Measurements from ENCODE around the gene CCDC77.
"Not testable (repeated sequence)": the region's sequence is repeated elsewhere in the genome, so short reads cannot be mapped to it uniquely, and the experiment has no call there.

The CCDC77 gene

DNA sequence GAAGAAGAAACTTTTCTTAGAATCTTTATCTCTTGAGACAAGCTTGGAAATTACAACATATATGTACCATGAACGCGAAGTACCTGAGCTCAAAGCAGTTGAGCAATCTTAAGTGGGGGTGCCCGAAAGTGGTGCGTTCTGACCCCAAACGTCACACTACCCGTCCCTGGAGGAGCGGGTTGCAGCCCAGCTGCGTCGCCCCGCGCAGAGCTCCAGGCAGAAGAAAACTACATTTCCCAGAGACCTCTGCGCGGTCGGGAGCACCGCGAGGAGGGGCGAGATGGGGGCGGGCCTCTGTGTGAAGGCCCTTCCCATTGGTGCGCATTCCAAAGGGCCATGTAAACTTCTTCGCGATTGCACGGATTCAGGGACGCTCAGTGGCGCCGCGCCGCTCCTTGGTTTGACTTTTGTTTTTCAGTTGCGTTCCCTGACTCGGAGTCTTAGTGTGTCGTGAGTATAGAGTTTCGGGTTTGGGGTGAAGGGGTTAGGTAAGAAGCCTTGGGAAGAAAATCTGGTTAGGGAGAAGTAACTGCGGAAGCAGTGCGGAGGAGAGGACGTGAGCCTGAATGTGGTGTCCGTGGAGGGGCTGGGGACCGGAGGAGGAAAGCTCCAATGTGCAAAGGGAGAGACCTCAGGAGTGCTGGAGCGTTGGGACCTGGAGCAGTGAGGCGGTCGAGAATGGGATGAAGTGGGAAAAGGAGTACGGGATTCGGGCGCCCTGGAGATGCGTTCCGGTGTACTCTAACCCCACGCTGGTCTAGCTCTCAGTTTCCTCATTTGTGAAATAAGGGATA, at the start of gene CCDC77:
Gene CCDC77 (plus strand): TSS at position 410 of the 794 bp plus-strand sequence. CDS start 7,740 bp downstream, outside the sequence.
- Histone ChIP-seq H3K4me3 (ENCODE audit: low read length in 2 of 2) (peak within 1 kb of the TSS; percentile 91 to 95), H3K36me3 (ENCODE audit: control insufficient read depth in 2 of 2, insufficient read depth in 2 of 2, low read length in 2 of 2) (no peaks in the 10 kb centered on the region), H3K9me3 (ENCODE audit: control insufficient read depth in 2 of 2, low read length in 2 of 2) (no peaks in the 10 kb centered on the region), H3K27ac (ENCODE audit: low read length) (peak within 1 kb of the TSS; percentile 67), H3K27me3 (ENCODE audit: control insufficient read depth in 1 of 2, insufficient read depth in 2 of 2, low read length in 2 of 2) (no peaks in the 10 kb centered on the region), H3K4me1 (ENCODE audit: control insufficient read depth, insufficient read depth, low read length) (peaks cover 9% of the 10 kb centered on the region), H3K9ac (ENCODE audit: low read length in 2 of 2) (peak within 1 kb of the TSS; percentile 84 to 88)

DNA sequence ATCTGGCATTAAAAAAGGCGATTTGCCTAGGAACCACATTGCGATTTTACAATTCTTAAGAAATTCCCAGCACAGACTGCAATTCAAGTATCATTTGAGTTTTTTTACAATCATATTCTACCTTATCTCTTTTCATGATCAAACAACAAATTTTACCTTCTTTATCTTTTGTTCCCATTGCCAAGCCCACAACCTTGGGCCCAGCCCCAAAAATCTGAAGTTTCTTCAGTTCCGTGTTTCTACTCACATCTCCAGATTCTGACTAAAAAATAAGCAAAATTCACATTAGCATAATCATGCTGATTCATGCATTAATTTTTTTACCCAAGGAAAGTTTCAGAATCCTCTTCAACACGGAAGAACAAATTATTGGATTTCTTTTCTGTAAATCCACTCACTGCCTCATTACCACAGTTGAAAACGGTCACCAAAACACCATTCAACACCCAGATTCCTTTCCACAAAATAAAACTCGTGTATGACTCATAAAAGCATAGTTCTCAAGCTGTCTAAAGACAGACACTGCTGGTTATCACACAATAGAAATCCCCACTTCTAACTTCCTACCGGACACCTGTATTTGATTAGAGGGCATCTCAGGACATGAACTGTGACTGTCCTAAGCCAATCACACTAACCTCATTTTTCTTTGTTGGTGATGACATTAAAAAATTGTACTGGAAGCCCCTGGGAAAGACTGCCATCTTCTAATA, 45.0 kb upstream of the CCDC77 start:
- Histone ChIP-seq H3K4me3 (ENCODE audit: low read length in 2 of 2) (no peak overlapping the region), H3K27ac (ENCODE audit: low read length) (no peak overlapping the region), H3K9ac (ENCODE audit: low read length in 2 of 2) (no peak overlapping the region), H3K4me1 (ENCODE audit: control insufficient read depth, insufficient read depth, low read length) (no peaks in the 10 kb centered on the region), H3K9me3 (ENCODE audit: control insufficient read depth in 2 of 2, low read length in 2 of 2) (no peaks in the 10 kb centered on the region), H3K27me3 (ENCODE audit: control insufficient read depth in 1 of 2, insufficient read depth in 2 of 2, low read length in 2 of 2) (no peaks in the 10 kb centered on the region), H3K36me3 (ENCODE audit: control insufficient read depth in 2 of 2, insufficient read depth in 2 of 2, low read length in 2 of 2) (peaks cover 25 to 31% of the 10 kb centered on the region in 2 donors)

DNA sequence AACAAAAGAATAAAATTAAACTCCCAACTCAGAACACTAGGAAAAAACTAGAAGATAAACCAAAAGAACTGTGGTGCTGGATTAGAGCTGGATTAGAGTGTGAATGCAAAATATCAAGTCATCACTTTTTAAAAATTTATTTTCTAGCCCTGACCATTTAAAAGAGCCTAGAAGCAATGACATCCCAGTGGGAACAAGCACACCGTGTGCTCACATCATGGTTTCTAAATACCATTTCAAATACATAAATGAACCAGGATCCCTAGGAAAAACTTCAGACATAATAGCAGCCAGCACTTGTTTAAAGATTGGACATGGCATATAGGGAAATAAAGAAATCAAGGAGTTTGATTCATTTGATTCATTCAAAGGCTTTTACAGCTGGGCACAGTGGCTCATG, 42.4 kb upstream of the CCDC77 start:
- Histone ChIP-seq H3K4me3 (ENCODE audit: low read length in 2 of 2) (no peak overlapping the region), H3K36me3 (ENCODE audit: control insufficient read depth in 2 of 2, insufficient read depth in 2 of 2, low read length in 2 of 2) (peaks cover 30 to 33% of the 10 kb centered on the region in 2 donors), H3K4me1 (ENCODE audit: control insufficient read depth, insufficient read depth, low read length) (no peaks in the 10 kb centered on the region)

DNA sequence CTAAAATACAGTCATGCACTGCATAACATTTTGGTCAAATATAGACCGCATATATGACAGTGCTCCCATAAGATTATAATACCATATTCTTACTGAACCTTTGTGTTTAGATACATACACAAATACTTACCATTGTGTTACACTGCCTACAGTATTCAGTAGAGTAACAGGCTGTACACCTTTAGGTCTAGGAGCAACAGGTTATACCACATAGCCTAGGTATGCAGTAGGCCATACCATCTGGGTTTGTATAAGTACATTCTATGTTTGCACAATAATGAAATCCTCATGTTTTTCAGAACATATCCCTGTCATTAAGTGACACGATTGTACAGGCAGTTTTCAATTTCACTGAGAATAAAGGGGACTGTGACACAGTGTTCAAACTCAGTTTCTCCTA, 34.6 kb upstream of the CCDC77 start:
- Histone ChIP-seq H3K9ac (ENCODE audit: low read length in 2 of 2) (no peak overlapping the region), H3K36me3 (ENCODE audit: control insufficient read depth in 2 of 2, insufficient read depth in 2 of 2, low read length in 2 of 2) (peaks cover 34 to 38% of the 10 kb centered on the region in 2 donors), H3K27me3 (ENCODE audit: control insufficient read depth in 1 of 2, insufficient read depth in 2 of 2, low read length in 2 of 2) (no peaks in the 10 kb centered on the region), H3K27ac (ENCODE audit: low read length) (no peak overlapping the region), H3K4me3 (ENCODE audit: low read length in 2 of 2) (no peak overlapping the region), H3K4me1 (ENCODE audit: control insufficient read depth, insufficient read depth, low read length) (no peaks in the 10 kb centered on the region), H3K9me3 (ENCODE audit: control insufficient read depth in 2 of 2, low read length in 2 of 2) (peaks cover 3 to 7% of the 10 kb centered on the region in 2 donors)

More for the DNA sequence above, 42.4 kb upstream of the CCDC77 start:
- Histone ChIP-seq H3K9me3 (ENCODE audit: control insufficient read depth in 2 of 2, low read length in 2 of 2) (no peaks in the 10 kb centered on the region), H3K27ac (ENCODE audit: low read length) (no peak overlapping the region), H3K27me3 (ENCODE audit: control insufficient read depth in 1 of 2, insufficient read depth in 2 of 2, low read length in 2 of 2) (no peaks in the 10 kb centered on the region), H3K9ac (ENCODE audit: low read length in 2 of 2) (no peak overlapping the region)

DNA sequence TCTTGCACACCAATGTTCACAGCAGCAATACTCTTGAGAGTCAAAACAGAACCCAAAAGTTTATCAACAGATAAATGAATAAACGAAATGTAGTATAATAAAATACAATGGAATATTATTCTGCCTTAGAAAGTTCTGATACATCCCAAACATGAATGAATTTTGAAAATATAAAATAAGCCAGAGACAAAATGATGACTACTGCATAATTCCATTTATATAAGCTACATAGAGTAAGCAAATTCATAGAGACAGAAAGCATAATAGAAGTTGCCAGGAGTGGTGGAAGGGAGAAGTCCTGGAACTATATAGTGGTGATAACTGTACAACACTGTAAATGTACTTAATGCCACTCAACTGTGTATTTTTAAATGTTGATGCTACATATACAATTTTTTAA, 33.5 kb upstream of the CCDC77 start:
- Histone ChIP-seq H3K36me3 (ENCODE audit: control insufficient read depth in 2 of 2, insufficient read depth in 2 of 2, low read length in 2 of 2) (peaks cover 24 to 29% of the 10 kb centered on the region in 2 donors), H3K4me1 (ENCODE audit: control insufficient read depth, insufficient read depth, low read length) (no peaks in the 10 kb centered on the region)

DNA sequence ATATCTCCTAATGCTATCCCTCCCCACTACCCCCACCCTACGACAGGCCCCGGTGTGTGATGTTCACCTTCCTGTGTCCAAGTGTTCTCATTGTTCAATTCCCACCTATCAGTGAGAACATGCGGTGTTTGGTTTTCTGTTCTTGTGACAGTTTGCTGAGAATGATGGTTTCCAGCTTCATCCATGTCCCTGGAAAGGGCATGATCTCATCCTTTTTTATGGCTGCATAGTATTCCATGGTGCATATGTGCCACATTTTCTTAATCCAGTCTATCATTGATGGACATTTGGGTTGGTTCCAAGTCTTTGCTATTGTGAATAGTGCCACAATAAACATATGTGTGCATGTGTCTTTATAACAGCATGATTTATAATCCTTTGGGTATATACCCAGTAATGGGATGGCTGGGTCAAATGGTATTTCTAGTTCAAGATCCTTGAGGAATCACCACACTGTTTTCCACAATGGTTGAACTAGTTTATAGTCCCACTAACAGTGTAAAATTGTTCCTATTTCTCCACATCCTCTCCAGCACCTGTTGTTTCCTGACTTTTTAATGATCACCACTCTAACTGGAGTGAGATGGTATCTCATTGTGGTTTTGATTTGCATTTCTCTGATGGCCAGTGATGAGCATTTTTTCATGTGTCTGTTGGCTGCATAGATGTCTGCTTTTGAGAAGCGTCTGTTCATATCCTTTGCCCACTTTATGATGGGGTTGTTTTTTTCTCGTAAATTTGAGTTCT, 30.5 kb upstream of the CCDC77 start:
- not testable (repeated sequence) for H3K9ac ChIP-seq (ENCODE audit: low read length in 2 of 2); H3K4me1 ChIP-seq (ENCODE audit: control insufficient read depth, insufficient read depth, low read length); H3K9me3 ChIP-seq (ENCODE audit: control insufficient read depth in 2 of 2, low read length in 2 of 2); H3K27me3 ChIP-seq (ENCODE audit: control insufficient read depth in 1 of 2, insufficient read depth in 2 of 2, low read length in 2 of 2); H3K27ac ChIP-seq (ENCODE audit: low read length); H3K4me3 ChIP-seq (ENCODE audit: low read length in 2 of 2)
- H3K36me3 ChIP-seq (ENCODE audit: control insufficient read depth in 2 of 2, insufficient read depth in 2 of 2, low read length in 2 of 2): peaks cover 13 to 15% of the 10 kb centered on the region in 2 donors

More for the DNA sequence above, 33.5 kb upstream of the CCDC77 start:
- Histone ChIP-seq H3K9me3 (ENCODE audit: control insufficient read depth in 2 of 2, low read length in 2 of 2) (peaks cover 3 to 7% of the 10 kb centered on the region in 2 donors), H3K27me3 (ENCODE audit: control insufficient read depth in 1 of 2, insufficient read depth in 2 of 2, low read length in 2 of 2) (no peaks in the 10 kb centered on the region), H3K9ac (ENCODE audit: low read length in 2 of 2) (no peak overlapping the region), H3K4me3 (ENCODE audit: low read length in 2 of 2) (no peak overlapping the region), H3K27ac (ENCODE audit: low read length) (no peak overlapping the region)

DNA sequence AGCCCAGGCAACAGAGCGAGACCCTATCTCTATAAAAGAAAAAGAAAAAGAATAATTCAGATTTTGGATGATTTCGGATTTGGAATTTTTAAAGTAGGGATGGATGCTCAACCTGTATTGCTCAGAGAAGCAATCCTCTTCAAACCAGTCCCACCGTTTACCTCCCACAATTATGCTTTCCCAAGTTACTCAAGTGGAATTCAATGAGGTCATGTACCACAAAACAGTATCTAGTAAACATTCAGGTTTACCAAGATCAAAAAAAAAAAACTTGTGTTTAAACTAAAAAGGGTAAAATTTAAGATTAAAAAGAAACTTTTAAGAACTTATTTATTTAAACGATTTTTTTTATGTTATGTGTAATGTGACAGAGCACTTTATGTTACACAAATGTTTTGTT, 14.8 kb upstream of the CCDC77 start:
- Histone ChIP-seq H3K4me1 (ENCODE audit: control insufficient read depth, insufficient read depth, low read length) (peaks cover 14% of the 10 kb centered on the region), H3K9me3 (ENCODE audit: control insufficient read depth in 2 of 2, low read length in 2 of 2) (no peaks in the 10 kb centered on the region), H3K27me3 (ENCODE audit: control insufficient read depth in 1 of 2, insufficient read depth in 2 of 2, low read length in 2 of 2) (no peaks in the 10 kb centered on the region), H3K27ac (ENCODE audit: low read length) (no peak overlapping the region), H3K4me3 (ENCODE audit: low read length in 2 of 2) (no peak overlapping the region), H3K9ac (ENCODE audit: low read length in 2 of 2) (peak overlapping the region in 1 of 2 donors; percentile 96), H3K36me3 (ENCODE audit: control insufficient read depth in 2 of 2, insufficient read depth in 2 of 2, low read length in 2 of 2) (peaks cover 12 to 13% of the 10 kb centered on the region in 2 donors)

DNA sequence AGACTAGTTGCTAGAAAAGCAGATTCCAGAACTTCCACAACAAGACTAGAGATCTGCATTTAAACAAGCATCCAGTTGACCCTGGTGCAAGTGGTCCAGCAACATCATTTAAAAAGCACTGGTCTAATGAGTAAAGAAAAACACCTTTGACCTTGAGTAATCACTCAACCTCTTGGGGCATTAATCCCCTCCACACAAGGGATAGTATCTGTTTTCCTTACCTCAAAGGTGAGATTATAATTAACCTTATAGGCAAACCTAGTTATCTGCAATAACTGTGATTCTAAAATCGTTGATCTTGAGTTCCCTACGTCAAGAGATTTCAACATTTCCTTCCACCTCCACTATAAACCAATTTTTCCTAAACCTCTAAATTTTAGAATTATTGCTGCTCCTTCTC, 13.4 kb upstream of the CCDC77 start:
- Histone ChIP-seq H3K4me1 (ENCODE audit: control insufficient read depth, insufficient read depth, low read length) (peaks cover 14% of the 10 kb centered on the region), H3K36me3 (ENCODE audit: control insufficient read depth in 2 of 2, insufficient read depth in 2 of 2, low read length in 2 of 2) (peaks cover 11% of the 10 kb centered on the region in 2 donors), H3K4me3 (ENCODE audit: low read length in 2 of 2) (peak overlapping the region; percentile 96 to 97)

DNA sequence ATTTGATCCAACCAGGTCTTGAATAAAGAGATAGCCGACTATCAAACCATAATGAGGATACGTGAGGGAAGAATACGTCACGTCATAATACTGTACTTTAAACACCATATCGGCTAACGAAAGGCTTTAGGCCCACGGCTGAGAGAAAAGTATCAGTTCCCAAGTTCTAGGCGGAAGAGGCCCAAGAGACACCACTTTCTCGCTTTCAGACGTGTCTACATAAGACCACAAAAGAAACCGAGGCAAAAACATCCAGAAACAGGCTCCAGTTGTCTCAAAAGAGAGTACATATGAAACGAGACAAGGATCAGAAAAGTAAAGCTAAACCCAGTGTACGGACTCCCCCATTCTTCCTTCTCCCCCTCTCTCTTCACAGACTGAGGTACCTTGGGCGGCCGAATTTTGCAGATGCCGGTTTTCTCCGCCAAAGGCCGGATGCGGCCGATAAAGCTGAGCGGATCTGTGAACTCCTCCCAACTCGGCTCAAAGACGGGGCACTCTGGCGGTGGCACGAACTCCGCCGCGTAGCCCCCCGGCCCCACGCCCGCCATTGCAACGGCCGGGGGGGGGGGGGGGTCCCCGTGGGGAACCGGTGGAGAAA, 12.8 kb upstream of the CCDC77 start:
- Histone ChIP-seq H3K36me3 (ENCODE audit: control insufficient read depth in 2 of 2, insufficient read depth in 2 of 2, low read length in 2 of 2) (peaks cover 7% of the 10 kb centered on the region in 2 donors), H3K9ac (ENCODE audit: low read length in 2 of 2) (peak overlapping the region; percentile 96 to 97), H3K27me3 (ENCODE audit: control insufficient read depth in 1 of 2, insufficient read depth in 2 of 2, low read length in 2 of 2) (no peaks in the 10 kb centered on the region), H3K9me3 (ENCODE audit: control insufficient read depth in 2 of 2, low read length in 2 of 2) (no peaks in the 10 kb centered on the region), H3K27ac (ENCODE audit: low read length) (peak overlapping the region; percentile 95), H3K4me1 (ENCODE audit: control insufficient read depth, insufficient read depth, low read length) (peaks cover 14% of the 10 kb centered on the region), H3K4me3 (ENCODE audit: low read length in 2 of 2) (peak overlapping the region; percentile 96 to 97)

More for the DNA sequence above, 13.4 kb upstream of the CCDC77 start:
- H3K27me3 ChIP-seq (ENCODE audit: control insufficient read depth in 1 of 2, insufficient read depth in 2 of 2, low read length in 2 of 2): no peaks in the 10 kb centered on the region
- H3K27ac ChIP-seq (ENCODE audit: low read length): no peak overlapping the region
- H3K9ac ChIP-seq (ENCODE audit: low read length in 2 of 2): peak overlapping the region; percentile 96 to 97
- H3K9me3 ChIP-seq (ENCODE audit: control insufficient read depth in 2 of 2, low read length in 2 of 2): no peaks in the 10 kb centered on the region
